HL-60 (cell line): ENCODE data around the gene LRP1B.

Experiments
- DNase-seq, 2 experiments: peaks; one replicate each; pipeline ENCODE4 v3.0.0-alpha.2; 2010 to 2020; ENCODE audit warnings: low read depth in 1 of 2, low spot score in 1 of 2
- H3K27ac ChIP-seq: fragments of 250-450 bp; sonication (Bioruptor Pico); replicated peaks from 2 replicates; pipeline ENCODE4 v1.5.1; 2020; ENCODE audit warnings: mild to moderate bottlenecking, moderate library complexity
- H3K27me3 ChIP-seq: fragments of 250-450 bp; sonication (Bioruptor Pico); 2 replicates; pipeline ENCODE4 v1.5.1; 2021; ENCODE audit warnings: mild to moderate bottlenecking, moderate library complexity; ENCODE audit not compliant: insufficient read depth, poor library complexity, severe bottlenecking
- H3K4me3 ChIP-seq: replicated peaks from 2 replicates; pipeline ENCODE4 v1.5.1; 2011; ENCODE audit warnings: mild to moderate bottlenecking, control low read depth, low read length; ENCODE audit not compliant: insufficient read depth
- CTCF ChIP-seq: IDR thresholded peaks from one replicate; pipeline ENCODE4 v1.5.1; 2011; ENCODE audit warnings: low read length, control low read depth, inconsistent platforms; ENCODE audit not compliant: insufficient read depth
- GABPA ChIP-seq: IDR thresholded peaks from 2 replicates; pipeline ENCODE4 v1.6.1; 2012; ENCODE audit warnings: low read depth
- POLR2AphosphoS5 ChIP-seq: IDR thresholded peaks from 2 replicates; pipeline ENCODE4 v1.6.1; 2012; ENCODE audit warnings: low read depth
- REST ChIP-seq: IDR thresholded peaks from 2 replicates; pipeline ENCODE4 v1.6.1; 2012; ENCODE audit warnings: low read depth; ENCODE audit not compliant: insufficient replicate concordance
- SPI1 ChIP-seq: IDR thresholded peaks from 2 replicates; pipeline ENCODE4 v1.6.1; 2012; ENCODE audit warnings: low read depth, mild to moderate bottlenecking, borderline replicate concordance

Gene LRP1B

GRCh38 chr2:140603416-140603815 lies 1527.4 kb downstream of the LRP1B start:
- Histone ChIP-seq H3K4me3 (no peak overlapping the region), H3K27me3 (peaks cover 2% of the 10 kb centered on the region), H3K27ac (no peak overlapping the region)
- no peak for TF ChIP-seq POLR2AphosphoS5
- TF ChIP-seq CTCF: no peak
- no peak for TF ChIP-seq REST
- TF ChIP-seq GABPA: no peak
- TF ChIP-seq SPI1: no peak
- DNase-seq: no peak

DNA sequence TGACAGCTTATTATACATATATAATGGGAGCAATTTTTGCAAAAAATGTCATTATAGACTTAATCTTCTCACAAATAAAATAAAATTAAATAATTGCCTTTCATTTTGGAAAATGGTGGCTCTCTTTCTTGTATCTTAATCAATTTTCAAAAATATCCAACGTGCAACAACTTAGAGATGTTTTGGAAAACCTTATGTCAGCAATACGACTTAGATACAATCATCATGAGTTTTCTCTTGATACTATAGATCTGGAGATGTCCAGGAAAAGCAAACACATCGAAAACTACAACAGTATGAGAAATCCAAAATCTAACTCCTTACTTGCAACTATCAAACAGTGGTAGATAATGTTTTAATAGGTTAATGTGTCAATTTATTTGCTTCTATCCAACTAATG lies 1529.0 kb downstream of the LRP1B start:
- TF ChIP-seq SPI1 (no peak), CTCF (no peak), GABPA (no peak), POLR2AphosphoS5 (no peak), REST (no peak)
- no peak for DNase-seq
- no peak overlapping the region for H3K4me3 ChIP-seq
- H3K27me3 ChIP-seq: no peaks in the 10 kb centered on the region
- no peak overlapping the region for H3K27ac ChIP-seq

DNA sequence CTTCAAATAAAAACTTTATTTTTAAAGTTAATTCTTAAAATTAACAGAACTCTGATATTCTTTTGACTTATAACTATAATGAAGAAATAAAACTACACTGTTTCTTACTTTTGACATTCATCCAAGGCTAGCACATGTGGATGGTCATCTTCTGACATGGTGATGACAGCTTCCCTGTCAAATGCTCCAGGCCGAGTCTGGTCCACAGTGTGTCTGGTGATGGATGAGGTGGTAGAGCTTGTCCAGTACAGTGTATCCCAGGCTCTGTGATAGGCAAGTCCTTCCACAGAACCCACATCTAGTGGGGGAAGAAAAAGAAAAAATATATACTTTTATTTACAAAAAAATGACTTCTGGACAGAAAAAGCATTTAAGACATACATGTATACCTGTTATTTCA lies 1529.5 kb downstream of the LRP1B start:
- H3K4me3 ChIP-seq: no peak overlapping the region
- H3K27ac ChIP-seq: no peak overlapping the region
- H3K27me3 ChIP-seq: no peaks in the 10 kb centered on the region
- TF ChIP-seq POLR2AphosphoS5 (no peak), CTCF (no peak)
- DNase-seq: no peak

DNA sequence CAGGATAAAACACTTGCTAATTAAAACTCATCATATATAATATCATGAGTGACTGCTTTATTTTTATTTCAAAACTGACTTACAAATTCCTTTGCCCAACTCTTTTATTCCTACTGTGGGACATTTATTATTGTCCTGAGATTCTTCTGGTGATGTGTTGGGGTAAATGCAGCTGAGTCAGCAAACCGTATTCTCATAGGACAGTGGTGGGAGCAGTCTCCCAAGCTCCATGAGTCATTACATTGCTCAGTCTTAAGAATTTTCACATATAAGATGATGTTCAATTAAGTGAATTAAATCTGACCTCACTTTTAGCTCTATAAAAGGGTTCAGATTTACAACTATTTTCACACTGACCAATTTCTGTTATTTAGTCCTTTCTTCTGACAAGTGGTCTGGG lies 1530.7 kb downstream of the LRP1B start:
- no peaks in the 10 kb centered on the region for H3K27me3 ChIP-seq
- TF ChIP-seq POLR2AphosphoS5: no peak
- no peak for TF ChIP-seq SPI1
- no peak for TF ChIP-seq REST
- no peak for TF ChIP-seq CTCF
- no peak for TF ChIP-seq GABPA
- no peak for DNase-seq
- H3K27ac ChIP-seq: no peak overlapping the region
- no peak overlapping the region for H3K4me3 ChIP-seq
